ENCODE data around the gene SLC17A8.

DNA sequence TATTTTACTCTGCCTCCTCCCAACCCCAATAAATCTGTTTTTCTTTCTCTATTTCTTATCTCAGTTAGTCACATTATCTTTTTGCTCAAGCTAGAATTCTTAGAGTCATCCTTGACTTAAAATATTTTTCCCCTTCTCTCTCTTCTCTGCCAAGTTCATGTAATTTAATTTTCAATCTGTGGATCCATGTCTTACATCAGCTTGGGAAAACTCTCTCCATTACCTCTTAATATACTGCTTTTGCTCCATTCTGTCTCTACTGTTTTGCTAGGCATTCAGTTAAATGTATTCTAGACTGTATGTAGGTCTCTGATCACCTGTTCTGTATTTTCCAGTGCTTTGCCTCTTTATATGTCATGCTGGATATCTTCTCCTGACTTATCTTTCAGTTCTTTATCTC, 65.8 kb downstream of the SLC17A8 start:
- TF ChIP-seq POLR2AphosphoS5 (IDR thresholded peaks at IDR 0.05; ENCODE audit: low read depth, low read length) (no peak), POLR2A (IDR thresholded peaks at IDR 0.05; ENCODE audit: low read depth, low read length) (no peak), TAF1 (IDR thresholded peaks at IDR 0.05; ENCODE audit: borderline replicate concordance, low read depth, low read length) (no peak)
